H9 (cell line): ENCODE data around the gene SLC24A4. TPM values are rescaled to one million over a fixed set of nuclear protein-coding genes. Genes with fewer than 3 reads are reported as not detected.
"Not testable (repeated sequence)": the region's sequence is repeated elsewhere in the genome, so short reads cannot be mapped to it uniquely, and the experiment has no call there.

Source experiments
- DNase-seq: peaks from one replicate; pipeline ENCODE4 v3.0.0-alpha.2; 2017
- H2AFZ ChIP-seq: one replicate; pipeline ENCODE4 v1.6.1; 2013; ENCODE audit warnings: mild to moderate bottlenecking, low read length, control low read depth, moderate library complexity
- H2AK5ac ChIP-seq: 2 replicates; pipeline ENCODE4 v1.6.1; 2013; ENCODE audit warnings: low read length, control low read depth, mixed read lengths; ENCODE audit not compliant: insufficient read length
- H2BK120ac ChIP-seq: one replicate; pipeline ENCODE4 v1.6.1; 2013; ENCODE audit warnings: low read depth, mild to moderate bottlenecking, low read length, control low read depth, inconsistent platforms; ENCODE audit not compliant: poor library complexity, severe bottlenecking
- H2BK12ac ChIP-seq: 2 replicates; pipeline ENCODE4 v1.6.1; 2013; ENCODE audit warnings: low read length, control low read depth, mixed read lengths, low read depth; ENCODE audit not compliant: insufficient read length
- H2BK15ac ChIP-seq: 2 replicates; pipeline ENCODE4 v1.6.1; 2013; ENCODE audit warnings: low read depth, low read length, control low read depth
- H2BK20ac ChIP-seq: one replicate; pipeline ENCODE4 v1.6.1; 2013; ENCODE audit warnings: low read depth, mild to moderate bottlenecking, low read length, control low read depth, inconsistent platforms; ENCODE audit not compliant: poor library complexity, severe bottlenecking
- H2BK5ac ChIP-seq: 2 replicates; pipeline ENCODE4 v1.6.1; 2013; ENCODE audit warnings: low read length, control low read depth, mixed read lengths; ENCODE audit not compliant: insufficient read length
- H3K14ac ChIP-seq: 2 replicates; pipeline ENCODE4 v1.6.1; 2013; ENCODE audit warnings: low read length, control low read depth; ENCODE audit not compliant: insufficient read depth
- H3K18ac ChIP-seq: 2 replicates; pipeline ENCODE4 v1.6.1; 2013; ENCODE audit warnings: low read depth, mild to moderate bottlenecking, mixed read lengths, low read length, control low read depth; ENCODE audit not compliant: insufficient read length
- H3K23ac ChIP-seq: 2 replicates; pipeline ENCODE4 v1.6.1; 2013; ENCODE audit warnings: low read length, control low read depth, mixed read lengths, low read depth; ENCODE audit not compliant: insufficient read length
- H3K23me2 ChIP-seq: 2 replicates; pipeline ENCODE4 v1.6.1; 2013; ENCODE audit warnings: low read depth, mild to moderate bottlenecking, mixed read lengths, low read length, control low read depth; ENCODE audit not compliant: insufficient read length, poor library complexity, severe bottlenecking
- H3K27ac ChIP-seq: 2 replicates; pipeline ENCODE4 v1.5.1; 2013; ENCODE audit warnings: low read length, control low read depth, mixed read lengths, low read depth; ENCODE audit not compliant: insufficient read length
- H3K27me3 ChIP-seq: 2 replicates; pipeline ENCODE4 v1.6.1; 2013; ENCODE audit warnings: low read length, control low read depth, inconsistent platforms; ENCODE audit not compliant: insufficient read depth
- H3K4ac ChIP-seq: 2 replicates; pipeline ENCODE4 v1.6.1; 2013; ENCODE audit warnings: low read depth, mild to moderate bottlenecking, control low read depth, inconsistent platforms, low read length, moderate library complexity
- H3K4me1 ChIP-seq: 2 replicates; pipeline ENCODE4 v1.6.1; 2013; ENCODE audit warnings: low read length, control low read depth, inconsistent platforms; ENCODE audit not compliant: insufficient read depth
- H3K4me2 ChIP-seq: 2 replicates; pipeline ENCODE4 v1.6.1; 2013; ENCODE audit warnings: low read length, control low read depth, mixed read lengths; ENCODE audit not compliant: insufficient read length, insufficient read depth
- H3K56ac ChIP-seq: 2 replicates; pipeline ENCODE4 v1.6.1; 2013; ENCODE audit warnings: low read depth, mild to moderate bottlenecking, mixed read lengths, low read length, control low read depth; ENCODE audit not compliant: insufficient read length
- H3K79me1 ChIP-seq: 2 replicates; pipeline ENCODE4 v1.6.1; 2013; ENCODE audit warnings: low read depth, mild to moderate bottlenecking, moderate library complexity, low read length, control low read depth, inconsistent platforms; ENCODE audit not compliant: insufficient read depth, poor library complexity, severe bottlenecking
- H3K79me2 ChIP-seq: 2 replicates; pipeline ENCODE4 v1.6.1; 2013; ENCODE audit warnings: low read length, control low read depth, inconsistent platforms; ENCODE audit not compliant: insufficient read depth
- H3K9ac ChIP-seq: 2 replicates; pipeline ENCODE4 v1.6.1; 2013; ENCODE audit warnings: low read length, control low read depth, mixed read lengths; ENCODE audit not compliant: insufficient read length; ENCODE audit errors: extremely low read depth
- H3K9me3 ChIP-seq: one replicate; pipeline ENCODE4 v1.6.1; 2013; ENCODE audit warnings: low read depth, low read length, inconsistent platforms; ENCODE audit not compliant: control insufficient read depth
- H3T11ph ChIP-seq: one replicate; pipeline ENCODE4 v1.6.1; 2013; ENCODE audit warnings: mild to moderate bottlenecking, low read length, control low read depth, inconsistent platforms
- H4K20me1 ChIP-seq: one replicate; pipeline ENCODE4 v1.6.1; 2013; ENCODE audit not compliant: control insufficient read depth, insufficient read length, insufficient read depth
- H4K5ac ChIP-seq: 2 replicates; pipeline ENCODE4 v1.6.1; 2013; ENCODE audit warnings: low read depth, mild to moderate bottlenecking, mixed read lengths, low read length, control low read depth; ENCODE audit not compliant: insufficient read length
- H4K8ac ChIP-seq: replicated peaks from 2 replicates; pipeline ENCODE4 v1.6.1; 2013; ENCODE audit warnings: low read length, control low read depth, mixed read lengths, low read depth; ENCODE audit not compliant: insufficient read length
- H4K91ac ChIP-seq: 2 replicates; pipeline ENCODE4 v1.6.1; 2013; ENCODE audit warnings: low read depth, mild to moderate bottlenecking, moderate library complexity, mixed read lengths, low read length, control low read depth; ENCODE audit not compliant: insufficient read length
- H3K27ac Mint-ChIP-seq, 3 experiments: 2 replicates in 2 of 3; 3 replicates in 1 of 3; pipeline ENCODE4 v1.8.0; 2020 to 2021; ENCODE audit warnings: mixed read lengths in 3 of 3, mild to moderate bottlenecking in 1 of 3, moderate library complexity in 1 of 3
- H3K27me3 Mint-ChIP-seq: 2 replicates; pipeline ENCODE4 v1.8.0; 2021; ENCODE audit warnings: low read depth, mild to moderate bottlenecking, moderate library complexity, mixed read lengths
- H3K36me3 Mint-ChIP-seq, 3 experiments: 2 replicates in 2 of 3; 3 replicates in 1 of 3; pipeline ENCODE4 v1.8.0; 2020 to 2021; ENCODE audit warnings: low read depth in 3 of 3, mixed read lengths in 3 of 3; ENCODE audit not compliant: insufficient read depth in 1 of 3
- H3K4me1 Mint-ChIP-seq, 2 experiments: 2 replicates each; pipeline ENCODE4 v1.8.0; 2020; ENCODE audit warnings: mixed read lengths in 2 of 2
- H3K4me3 Mint-ChIP-seq, 2 experiments: 2 replicates in 1 of 2; 3 replicates in 1 of 2; pipeline ENCODE4 v1.8.0; 2020 to 2021; ENCODE audit warnings: mild to moderate bottlenecking in 2 of 2, mixed read lengths in 2 of 2, moderate library complexity in 1 of 2
- H3K9me3 Mint-ChIP-seq, 2 experiments: 2 replicates in 1 of 2; 3 replicates in 1 of 2; pipeline ENCODE4 v1.8.0; 2020; ENCODE audit warnings: mild to moderate bottlenecking in 2 of 2, mixed read lengths in 2 of 2, moderate library complexity in 1 of 2
- CTCF ChIP-seq: fragments of 200-600 bp; sonication (generic); conservative IDR thresholded peaks from 3 replicates; pipeline ENCODE4 v1.8.0; 2021; ENCODE audit warnings: antibody characterized with exemption, mild to moderate bottlenecking
- WGBS: extraction: QIAGEN DNeasy Blood & Tissue Kit; methylation state at CpG from one replicate; pipeline ENCODE4 v1.1.7; 2013; ENCODE audit warnings: missing lambda C conversion rate, low lambda C conversion rate, mixed read lengths; ENCODE audit not compliant: insufficient read length; ENCODE audit errors: extremely low coverage; 5-methylcytosine and 5-hydroxymethylcytosine counted together
- total RNA-seq: library from RNA; stranded (reverse); gene quantifications from 2 replicates; pipeline ENCODE4 v1.2.1, GENCODE V29; 2021

The SLC24A4 gene
- total RNA-seq, 1 experiment from 2014 or later, result 0.24 TPM

- Mint-ChIP-seq H3K27me3 (peaks cover 1% of the 10 kb centered on the region), H3K27ac (no peak overlapping the region), H3K4me3 (no peak overlapping the region), H3K36me3 (peaks cover 5 to 20% (median 14%) of the 10 kb centered on the region in 3 experiments; a peak in 6 of 7 replicates), H3K9me3 (peaks cover 17 to 21% of the 10 kb centered on the region in 2 experiments), H3K4me1 (peaks cover 49 to 52% of the 10 kb centered on the region in 2 experiments)
- H2AFZ ChIP-seq, result no peak overlapping the region
- no peak overlapping the region for H3K9ac ChIP-seq
- no peak overlapping the region for H3K27ac ChIP-seq
- H3K79me2 ChIP-seq, result no peaks in the 10 kb centered on the region
- H3K9me3 ChIP-seq, result no peaks in the 10 kb centered on the region
- no peak overlapping the region for H3K4ac ChIP-seq
- no peak overlapping the region for H2BK15ac ChIP-seq
- H2BK120ac ChIP-seq, result no peak overlapping the region
- no peak overlapping the region for H2BK20ac ChIP-seq
- H3K27me3 ChIP-seq, result no peaks in the 10 kb centered on the region
- H3K79me1 ChIP-seq, result no peaks in the 10 kb centered on the region
- no peak overlapping the region for H2BK12ac ChIP-seq
- H3K14ac ChIP-seq, result peak overlapping the region; percentile 32; the same call in 1 of the 2 replicates
- no peak overlapping the region for H2AK5ac ChIP-seq
- no CpG with 5 or more reads among the region's 3 CpGs for WGBS
- no peaks in the 10 kb centered on the region for H3K23me2 ChIP-seq
- H4K5ac ChIP-seq, result no peak overlapping the region
- no peak for DNase-seq
- no peak overlapping the region for H4K91ac ChIP-seq
- no peak for TF ChIP-seq CTCF
- no peak overlapping the region for H3T11ph ChIP-seq
- H3K4me1 ChIP-seq, result peaks cover 17% of the 10 kb centered on the region; the same call in 1 of the 2 replicates
- H4K8ac ChIP-seq, result no peak overlapping the region
- no peaks in the 10 kb centered on the region for H4K20me1 ChIP-seq
- H2BK5ac ChIP-seq, result no peak overlapping the region
- no peak overlapping the region for H3K23ac ChIP-seq
- H3K18ac ChIP-seq, result no peak overlapping the region
- no peak overlapping the region for H3K56ac ChIP-seq
- no peak overlapping the region for H3K4me2 ChIP-seq
These were observed 78.6 kb downstream of the SLC24A4 start for GRCh38 chr14:92401561-92401960.

GRCh38 chr14:92402500-92402899 lies 79.5 kb downstream of the SLC24A4 start:
- not testable (repeated sequence) for H3K27ac ChIP-seq, H4K5ac ChIP-seq, H4K20me1 ChIP-seq, DNase-seq, H4K91ac ChIP-seq, H3T11ph ChIP-seq, H3K4ac ChIP-seq, H3K4me2 ChIP-seq, H3K27me3 Mint-ChIP-seq, H3K9me3 ChIP-seq, H2AK5ac ChIP-seq, H3K27me3 ChIP-seq, H4K8ac ChIP-seq, H3K23me2 ChIP-seq, H2BK120ac ChIP-seq, H3K23ac ChIP-seq, H3K4me3 Mint-ChIP-seq, H2AFZ ChIP-seq, H3K4me1 ChIP-seq, H3K79me2 ChIP-seq, H3K27ac Mint-ChIP-seq, H2BK20ac ChIP-seq, H3K56ac ChIP-seq, H3K79me1 ChIP-seq, H2BK12ac ChIP-seq, H3K9ac ChIP-seq, H3K14ac ChIP-seq, H2BK5ac ChIP-seq, H2BK15ac ChIP-seq, H3K18ac ChIP-seq
- no CpG with 5 or more reads among the region's 1 CpG for WGBS
- Mint-ChIP-seq H3K4me1 (peaks cover 48 to 51% of the 10 kb centered on the region in 2 experiments), H3K36me3 (peaks cover 5 to 26% (median 19%) of the 10 kb centered on the region in 3 experiments; a peak in 6 of 7 replicates), H3K9me3 (peaks cover 24 to 28% of the 10 kb centered on the region in 2 experiments)
